Heart right ventricle (tissue), 16 donors: ENCODE results near the gene KLC1. TPM values are rescaled to one million over a fixed set of nuclear protein-coding genes. Genes with fewer than 3 reads are reported as not detected.

Experiments
- ATAC-seq, 8 donors: fragments of 200-7000 bp; cut with Tn5 transposase; one replicate each; pipeline ENCODE4 v1.9.1; 2020; ENCODE audit warnings: mild to moderate bottlenecking in 8 of 8, moderate library complexity in 8 of 8, moderate number of reproducible peaks in 1 of 8
- DNase-seq, 2 donors: peaks; one replicate each; pipeline ENCODE4 v3.0.0-alpha.2; 2020
- H3K27ac ChIP-seq, 10 donors: fragments of 200-600 bp; sonication (generic) in 2 of 10; one replicate each; pipeline versions ENCODE4 v1.5.0 to v1.8.0; 2020 to 2022; ENCODE audit warnings: mild to moderate bottlenecking in 3 of 10
- H3K27me3 ChIP-seq, 7 donors: fragments of 200-600 bp; one replicate each; pipeline ENCODE4 v1.8.0; 2021 to 2022; ENCODE audit warnings: mild to moderate bottlenecking in 2 of 7
- H3K36me3 ChIP-seq, 9 donors: fragments of 200-600 bp; sonication (generic) in 1 of 9; one replicate each; pipeline versions ENCODE4 v1.5.0 to v1.8.0; 2020 to 2022; ENCODE audit warnings: mild to moderate bottlenecking in 2 of 9
- H3K4me1 ChIP-seq, 9 donors: fragments of 200-600 bp; sonication (generic) in 1 of 9; one replicate each; pipeline versions ENCODE4 v1.5.0 to v1.8.0; 2020 to 2022; ENCODE audit warnings: mild to moderate bottlenecking in 4 of 9
- H3K4me3 ChIP-seq, 10 donors: fragments of 200-600 bp; sonication (generic) in 2 of 10; one replicate each; pipeline versions ENCODE4 v1.5.0 to v1.8.0; 2020 to 2022; ENCODE audit warnings: mild to moderate bottlenecking in 7 of 10, moderate library complexity in 2 of 10
- H3K9me3 ChIP-seq, 11 donors: fragments of 200-600 bp in 10 of 11; sonication (generic) in 2 of 11; one replicate each; pipeline versions ENCODE4 v1.5.0 to v1.8.0; 2013 to 2022; ENCODE audit warnings: mild to moderate bottlenecking in 2 of 11, control low read depth in 1 of 11, moderate library complexity in 1 of 11
- CTCF ChIP-seq, 9 donors: fragments of 200-600 bp; sonication (generic) in 2 of 9; IDR thresholded peaks; one replicate each; pipeline versions ENCODE4 v1.5.0 to v1.8.0; 2021 to 2022; ENCODE audit warnings: antibody characterized with exemption in 9 of 9, mild to moderate bottlenecking in 5 of 9, moderate library complexity in 1 of 9
- WGBS, 2 donors: extraction: QIAGEN DNeasy Blood & Tissue Kit; methylation state at CpG; one replicate each; pipeline ENCODE4 v1.1.7; 2013; ENCODE audit warnings: inconsistent platforms in 1 of 2; 5-methylcytosine and 5-hydroxymethylcytosine counted together
- intact Hi-C, 10 donors: fragments of 100-400 bp; cut with DNase I; formaldehyde crosslinking; loops; one replicate each; pipeline versions ENCODE4 v1.11.1 to v1.14.2; 2022
- polyA plus RNA-seq, 2 donors: library from polyadenylated mRNA; stranded (reverse); fragments of 200-250 nt; gene quantifications; one replicate each; pipeline ENCODE4 v1.2.3, GENCODE V29; 2013
- total RNA-seq, 10 donors: library from RNA; stranded (reverse); fragmentation: NEBNext Ultra II Directional in 3 of 10; extraction: Animal tissue kit (Norgen Biotek cat#: 25700) in 3 of 10; gene quantifications; one replicate each; pipeline versions ENCODE4 v1.2.1 to v1.2.4, GENCODE V29; 2021 to 2023
- donor health status: Arrhythmogenic right ventricular cardiomyopathy.
- donor health status: ischemic (EF 13 %, LVEDD 7.1; RV severe dilation, severe dysfunction).
- donor health status: healthy with polysubstance abuse.
- donor health status: DM: no; HTN: yes; CAD: no.
- donor health status: DM: no; HTN: no; CAD: no.
- donor health status: ischemic (EF 25% LVEDD 6.9; RV normal size, moderate dysfunction).
- donor health status: ischemic (EF 25% LVEDD 5.7; RV mildly dilated, moderate dysfunction).
- donor health status: healthy.
- donor health status: DM: yes; HTN: yes; CAD: no.
- donor health status: Ischemic cardiomyopathy.
- donor health status: ischemic (EF 35%, LVEDD 5.7; RV mildly dilated, moderate dysfunction).
- donor health status: nonischemic (EF 11% LVEDD 7.7; RV severe dilation, severe dysfunction).
- donor health status: DM: yes; HTN: yes; CAD: no.
- donor health status: PGD.
- donor health status: ischemic (EF 29% LVEDD 5.4; RV normal size, mild dysfunction).
- donor health status: nonischemic (EF 23%, LVEDD 6.1; RV moderate dilation, normal function).

KLC1 gene
- total and polyA plus RNA-seq, 12 donors: 123 to 220 (median 151) TPM

GRCh38 chr14:103707329-103708263, 78.6 kb downstream of the KLC1 start:
- intact Hi-C loops: loop anchor here in 1 of 10 donors (10.0 kb wide), 1 partner anchor 133 kb away; no protein-coding TSS in a partner anchor
- Histone ChIP-seq H3K4me1 (peaks cover 19 to 87% (median 40%) of the 10 kb centered on the region in 9 donors), H3K27me3 (no peaks in the 10 kb centered on the region), H3K9me3 (no peaks in the 10 kb centered on the region), H3K27ac (no peak overlapping the region), H3K36me3 (peaks cover 0 to 65% (median 13%) of the 10 kb centered on the region in 9 donors), H3K4me3 (no peak overlapping the region)
- WGBS, 2 donors: 87 to 90% methylated on average over 29 of the region's 29 CpGs
- no peak for DNase-seq
- TF ChIP-seq CTCF (IDR thresholded peaks at IDR 0.05): no peak
- ATAC-seq: peak in 1 of 8 donors; percentile 5

- intact Hi-C loops: loop anchor here in 1 of 10 donors (10.0 kb wide), 1 partner anchor 134 kb away; no protein-coding TSS in a partner anchor
- peak in 4 of 8 donors; percentile 13 to 31 (median 20) for ATAC-seq
- TF ChIP-seq CTCF (IDR thresholded peaks at IDR 0.05): no peak
- H3K4me3 ChIP-seq: peak overlapping the region in 1 of 10 donors; percentile 8
- H3K36me3 ChIP-seq: peaks cover 0 to 53% (median 2%) of the 10 kb centered on the region in 9 donors
- no peaks in the 10 kb centered on the region for H3K9me3 ChIP-seq
- H3K27ac ChIP-seq: peak overlapping the region in 1 of 10 donors; percentile 41
- WGBS, 2 donors: 53 to 66% methylated on average over 18 of the region's 18 CpGs
- H3K27me3 ChIP-seq: no peaks in the 10 kb centered on the region
- peaks cover 19 to 86% (median 38%) of the 10 kb centered on the region in 9 donors for H3K4me1 ChIP-seq
- no peak for DNase-seq
Observed at GRCh38 chr14:103708750-103709187, 79.8 kb downstream of the KLC1 start.

GRCh38 chr14:103709814-103710213, 80.8 kb downstream of the KLC1 start:
- WGBS, 2 donors: 89 to 92% methylated on average over 15 of the region's 15 CpGs
- Histone ChIP-seq H3K27ac (no peak overlapping the region), H3K36me3 (peaks cover 0 to 43% (median 0%) of the 10 kb centered on the region in 9 donors), H3K27me3 (no peaks in the 10 kb centered on the region), H3K4me1 (peaks cover 19 to 86% (median 39%) of the 10 kb centered on the region in 9 donors), H3K9me3 (no peaks in the 10 kb centered on the region), H3K4me3 (no peak overlapping the region)
- ATAC-seq: no peak
- DNase-seq: no peak
- TF ChIP-seq CTCF (IDR thresholded peaks at IDR 0.05): no peak
- intact Hi-C loops: loop anchor here in 1 of 10 donors (10.0 kb wide), 1 partner anchor 135 kb away; no protein-coding TSS in a partner anchor

- H3K4me3 ChIP-seq: no peak overlapping the region
- DNase-seq (no peak), ATAC-seq (no peak)
- H3K27me3 ChIP-seq: no peaks in the 10 kb centered on the region
- TF ChIP-seq CTCF (IDR thresholded peaks at IDR 0.05): no peak
- peaks cover 16 to 76% (median 38%) of the 10 kb centered on the region in 9 donors for H3K4me1 ChIP-seq
- intact Hi-C loops: no loop called here
- peak overlapping the region in 8 of 10 donors; percentile 36 to 80 (median 68) for H3K27ac ChIP-seq
- 61 to 63% methylated on average over 9 of the region's 9 CpGs for WGBS, 2 donors
- H3K9me3 ChIP-seq: no peaks in the 10 kb centered on the region
- H3K36me3 ChIP-seq: peaks cover 0 to 32% (median 0%) of the 10 kb centered on the region in 9 donors
Observed at GRCh38 chr14:103710771-103711377, 81.9 kb downstream of the KLC1 start.
